Keratinocyte (primary cell): ENCODE data around the gene RMDN3. TPM values are rescaled to one million over a fixed set of nuclear protein-coding genes. Genes with fewer than 3 reads are reported as not detected.
A peak's percentile ranks its signal among the peaks of the same experiment; 100 is the strongest.

Experiments used
- DNase-seq: peaks from one replicate; pipeline ENCODE4 v3.0.0-alpha.2; 2011; ENCODE audit warnings: low read depth, missing footprints, low spot score
- FAIRE-seq: peaks from 2 replicates; lab custom pipeline; 2011; peaks lifted over from hg19 to GRCh38; lab: Jason Lieb, UNC
- H2AFZ ChIP-seq: 2 replicates; pipeline ENCODE4 v1.6.0; 2012; ENCODE audit warnings: low read length, control low read depth, inconsistent platforms; ENCODE audit not compliant: control insufficient read depth
- H3K27ac ChIP-seq: 2 replicates; pipeline ENCODE4 v1.5.1; 2011; ENCODE audit warnings: low read length; ENCODE audit not compliant: control insufficient read depth, insufficient read depth
- H3K27me3 ChIP-seq: 3 replicates; pipeline ENCODE4 v1.6.0; 2011; ENCODE audit warnings: low read length; ENCODE audit not compliant: control insufficient read depth, insufficient read depth; ENCODE audit errors: extremely low read depth
- H3K36me3 ChIP-seq, 2 experiments: 2 replicates in 1 of 2; 3 replicates in 1 of 2; pipeline ENCODE4 v1.5.1; 2011; ENCODE audit warnings: low read length in 2 of 2, mild to moderate bottlenecking in 1 of 2; ENCODE audit not compliant: control insufficient read depth in 2 of 2, insufficient read depth in 2 of 2; ENCODE audit errors: extremely low read depth in 1 of 2
- H3K4me1 ChIP-seq: 3 replicates; pipeline ENCODE4 v1.5.1; 2011; ENCODE audit warnings: low read length; ENCODE audit not compliant: control insufficient read depth, insufficient read depth; ENCODE audit errors: extremely low read depth
- H3K4me2 ChIP-seq: 3 replicates; pipeline ENCODE4 v1.6.0; 2011; ENCODE audit warnings: low read depth, low read length; ENCODE audit not compliant: control insufficient read depth, insufficient read depth; ENCODE audit errors: extremely low read depth
- H3K4me3 ChIP-seq, 3 experiments: fragments of 200-600 bp in 1 of 3; sonication (generic) in 1 of 3; 2 replicates in 2 of 3; 3 replicates in 1 of 3; pipeline ENCODE4 v1.5.1; 2011 to 2016; ENCODE audit warnings: low read length in 3 of 3, mild to moderate bottlenecking in 3 of 3, control low read depth in 2 of 3, inconsistent platforms in 1 of 3, low read depth in 1 of 3, mixed read lengths in 1 of 3, mixed run types in 1 of 3, moderate library complexity in 1 of 3; ENCODE audit not compliant: control insufficient read depth in 2 of 3, insufficient read depth in 2 of 3; ENCODE audit errors: extremely low read depth in 1 of 3
- H3K79me2 ChIP-seq: 2 replicates; pipeline ENCODE4 v1.6.0; 2012; ENCODE audit warnings: low read length; ENCODE audit not compliant: control insufficient read depth, insufficient read depth
- H3K9ac ChIP-seq: 3 replicates; pipeline ENCODE4 v1.6.0; 2011; ENCODE audit warnings: low read length; ENCODE audit not compliant: control insufficient read depth, insufficient read depth; ENCODE audit errors: extremely low read depth
- H3K9me1 ChIP-seq: 3 replicates; pipeline ENCODE4 v1.6.0; 2011; ENCODE audit warnings: low read length; ENCODE audit not compliant: control insufficient read depth, insufficient read depth; ENCODE audit errors: extremely low read depth
- H3K9me3 ChIP-seq: 2 replicates; pipeline ENCODE4 v1.5.1; 2012; ENCODE audit warnings: low read depth, low read length; ENCODE audit not compliant: control insufficient read depth
- H4K20me1 ChIP-seq: 3 replicates; pipeline ENCODE4 v1.6.0; 2011; ENCODE audit warnings: low read length; ENCODE audit not compliant: control insufficient read depth, insufficient read depth; ENCODE audit errors: extremely low read depth
- EZH2 ChIP-seq: IDR thresholded peaks from one replicate; pipeline ENCODE4 v1.6.1; 2012; ENCODE audit warnings: inconsistent platforms, mild to moderate bottlenecking, low read length, moderate library complexity
- dilution Hi-C: fragments of 300-500 bp; cut with MboI; formaldehyde crosslinking; loops from one replicate; pipeline ENCODE4 v1.7.0; 2020; ENCODE audit warnings: low sequenced_read_pairs; ENCODE audit not compliant: extremely low pct_ligation_motif_present
- polyA plus RNA-seq, 5 experiments: library from polyadenylated mRNA; depleted of rRNA in 3 of 5; stranded (reverse) in 3 of 5; stranded (forward) in 1 of 5; unstranded in 1 of 5; fragments of >200 nt; gene quantifications; 1 replicate in 1 of 5; 2 replicates in 3 of 5; 3 replicates in 1 of 5; pipeline versions ENCODE4 v1.2.1 to v1.2.3, GENCODE V29; 2011 to 2012; ENCODE audit warnings: missing spikeins in 2 of 5, low read depth in 1 of 5, low replicate concordance in 1 of 5
- TF ChIP-seq, protein P1 (sequence below), 3 experiments: IDR thresholded peaks in 1 of 3; conservative IDR thresholded peaks in 1 of 3; optimal IDR thresholded peaks in 1 of 3; 2 replicates in 2 of 3; 3 replicates in 1 of 3; pipeline versions ENCODE3 to v1.5.1; 2011; ENCODE audit warnings: low read length in 3 of 3, mild to moderate bottlenecking in 3 of 3, moderate library complexity in 2 of 3, control low read depth in 1 of 3, inconsistent platforms in 1 of 3; ENCODE audit not compliant: insufficient read depth in 2 of 3; ENCODE audit errors: extremely low read depth in 1 of 3

RMDN3 gene
- polyA plus RNA-seq, 1 donor (not counting 4 experiments of a cell fraction or from before 2014, with no cell fraction given), result 23.0 TPM

DNA sequence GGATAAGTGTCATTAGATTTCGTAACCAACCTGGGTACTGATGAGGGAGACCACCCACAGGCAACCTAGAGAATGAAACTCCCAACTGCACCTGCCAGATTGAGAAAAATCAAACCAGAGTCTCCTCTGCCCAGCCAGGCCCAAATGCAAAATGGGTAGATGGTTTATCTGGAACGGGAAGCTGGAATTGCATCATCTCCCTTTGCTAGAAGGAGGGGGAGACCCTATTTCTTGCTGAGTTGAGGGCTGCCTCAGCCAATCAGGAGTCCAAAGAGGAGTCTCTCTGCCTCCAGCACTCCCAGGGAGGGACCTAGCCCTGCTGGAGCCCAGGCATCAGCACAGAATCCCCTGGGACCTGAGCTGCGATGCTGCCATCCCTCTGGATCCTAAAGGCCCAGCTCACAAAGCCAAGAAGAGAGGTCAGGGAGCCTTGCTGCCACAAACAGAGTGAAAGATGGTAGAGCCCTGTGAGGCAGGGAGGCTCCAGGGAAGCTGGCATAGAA lies 8.1 kb downstream of the RMDN3 start:
- FAIRE-seq, result no peak
- peaks cover 31 to 64% of the 10 kb centered on the region in 2 experiments for H3K36me3 ChIP-seq
- no peak overlapping the region for H3K4me3 ChIP-seq
- peaks cover 6% of the 10 kb centered on the region for H3K79me2 ChIP-seq
- H3K9me3 ChIP-seq, result no peaks in the 10 kb centered on the region
- no peaks in the 10 kb centered on the region for H3K9me1 ChIP-seq
- no peak overlapping the region for H3K4me2 ChIP-seq
- no peak for DNase-seq
- no peaks in the 10 kb centered on the region for H4K20me1 ChIP-seq
- dilution Hi-C loops, result no loop called here
- no peak overlapping the region for H2AFZ ChIP-seq
- H3K4me1 ChIP-seq, result peaks cover 12% of the 10 kb centered on the region
- H3K9ac ChIP-seq, result no peak overlapping the region
- TF ChIP-seq, protein P1, sequence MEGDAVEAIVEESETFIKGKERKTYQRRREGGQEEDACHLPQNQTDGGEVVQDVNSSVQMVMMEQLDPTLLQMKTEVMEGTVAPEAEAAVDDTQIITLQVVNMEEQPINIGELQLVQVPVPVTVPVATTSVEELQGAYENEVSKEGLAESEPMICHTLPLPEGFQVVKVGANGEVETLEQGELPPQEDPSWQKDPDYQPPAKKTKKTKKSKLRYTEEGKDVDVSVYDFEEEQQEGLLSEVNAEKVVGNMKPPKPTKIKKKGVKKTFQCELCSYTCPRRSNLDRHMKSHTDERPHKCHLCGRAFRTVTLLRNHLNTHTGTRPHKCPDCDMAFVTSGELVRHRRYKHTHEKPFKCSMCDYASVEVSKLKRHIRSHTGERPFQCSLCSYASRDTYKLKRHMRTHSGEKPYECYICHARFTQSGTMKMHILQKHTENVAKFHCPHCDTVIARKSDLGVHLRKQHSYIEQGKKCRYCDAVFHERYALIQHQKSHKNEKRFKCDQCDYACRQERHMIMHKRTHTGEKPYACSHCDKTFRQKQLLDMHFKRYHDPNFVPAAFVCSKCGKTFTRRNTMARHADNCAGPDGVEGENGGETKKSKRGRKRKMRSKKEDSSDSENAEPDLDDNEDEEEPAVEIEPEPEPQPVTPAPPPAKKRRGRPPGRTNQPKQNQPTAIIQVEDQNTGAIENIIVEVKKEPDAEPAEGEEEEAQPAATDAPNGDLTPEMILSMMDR (optimal IDR thresholded peaks at IDR 0.05 in 1 of 3, IDR thresholded peaks at IDR 0.05 in 1 of 3, conservative IDR thresholded peaks at IDR 0.05 in 1 of 3; ENCODE audit: extremely low read depth in 1 of 3, insufficient read depth in 2 of 3, low read length in 3 of 3), result no peak
- no peak for TF ChIP-seq EZH2
- no peaks in the 10 kb centered on the region for H3K27me3 ChIP-seq
- no peak overlapping the region for H3K27ac ChIP-seq

- DNase-seq (no peak), FAIRE-seq (no peak)
- Histone ChIP-seq H4K20me1 (no peaks in the 10 kb centered on the region), H3K9me1 (no peaks in the 10 kb centered on the region), H3K27me3 (no peaks in the 10 kb centered on the region), H3K4me3 (no peak overlapping the region), H3K9me3 (no peaks in the 10 kb centered on the region), H3K9ac (no peak overlapping the region), H2AFZ (no peak overlapping the region), H3K36me3 (peaks cover 27 to 50% of the 10 kb centered on the region in 2 experiments), H3K79me2 (no peaks in the 10 kb centered on the region), H3K27ac (peak overlapping the region; percentile 57), H3K4me2 (no peak overlapping the region), H3K4me1 (peaks cover 12% of the 10 kb centered on the region)
- dilution Hi-C loops, result no loop called here
- TF ChIP-seq, protein P1 (optimal IDR thresholded peaks at IDR 0.05 in 1 of 3, IDR thresholded peaks at IDR 0.05 in 1 of 3, conservative IDR thresholded peaks at IDR 0.05 in 1 of 3; ENCODE audit: extremely low read depth in 1 of 3, insufficient read depth in 2 of 3, low read length in 3 of 3), result no peak
Measured at GRCh38 chr15:40744815-40745152, 10.3 kb downstream of the RMDN3 start.
